GM18870 (cell line): ENCODE measurements around the gene LENEP.

Source experiments
- ATAC-seq: cut with Tn5 transposase; IDR thresholded peaks from one replicate; pipeline ENCODE4 v1.9.1; 2021; ENCODE audit warnings: moderate library complexity; ENCODE audit not compliant: unreplicated experiment

The LENEP gene

GRCh38 chr1:154996966-154997701, 3.7 kb downstream of the LENEP start:
- no peak for ATAC-seq

- no peak for ATAC-seq
These were observed 4.9 kb downstream of the LENEP start for GRCh38 chr1:154998201-154998780.

- ATAC-seq = no peak
These were observed 5.6 kb downstream of the LENEP start for GRCh38 chr1:154998818-154999570.

GRCh38 chr1:154999571-155000410, 6.4 kb downstream of the LENEP start:
- ATAC-seq = no peak

GRCh38 chr1:155000411-155000725, 7.0 kb downstream of the LENEP start:
- ATAC-seq = no peak

GRCh38 chr1:155000726-155001424, 7.5 kb downstream of the LENEP start:
- ATAC-seq = no peak

GRCh38 chr1:155001425-155001674, 8.0 kb downstream of the LENEP start:
- ATAC-seq = no peak

- peak; percentile 43 for ATAC-seq
These were observed 8.5 kb downstream of the LENEP start for GRCh38 chr1:155001675-155002463.

GRCh38 chr1:155002464-155003226, 9.3 kb downstream of the LENEP start, which contains the start of gene ZBTB7B:
ZBTB7B (plus strand) TSS chr1:155002802; CDS start chr1:155014661, 11,859 bp downstream.
- no peak for ATAC-seq

GRCh38 chr1:155003227-155003765, 9.9 kb downstream of the LENEP start:
- ATAC-seq = no peak

- no peak for ATAC-seq
These were observed 10.5 kb downstream of the LENEP start for GRCh38 chr1:155003766-155004351.

GRCh38 chr1:155004352-155005075, 11.1 kb downstream of the LENEP start:
- ATAC-seq = no peak

GRCh38 chr1:155005076-155006011, 12.0 kb downstream of the LENEP start:
- ATAC-seq = no peak

GRCh38 chr1:155006601-155007101, 13.3 kb downstream of the LENEP start:
- ATAC-seq = no peak

- ATAC-seq = no peak
These were observed 14.0 kb downstream of the LENEP start for GRCh38 chr1:155007251-155007828.
